Epithelial cell of esophagus (primary cell): ENCODE data around the gene DBH.

ENCODE experiments used
- DNase-seq: peaks from one replicate; pipeline ENCODE4 v3.0.0; 2010; ENCODE audit warnings: low read depth
- H3K4me3 ChIP-seq: 2 replicates; pipeline ENCODE4 v1.5.1; 2011; ENCODE audit warnings: mild to moderate bottlenecking, low read length, control low read depth
- CTCF ChIP-seq: IDR thresholded peaks from 2 replicates; pipeline ENCODE4 v1.5.1; 2011; ENCODE audit warnings: low read depth, mild to moderate bottlenecking, low read length, control low read depth, inconsistent platforms; ENCODE audit not compliant: insufficient read depth; ENCODE audit errors: missing control alignments

The DBH gene

DNA sequence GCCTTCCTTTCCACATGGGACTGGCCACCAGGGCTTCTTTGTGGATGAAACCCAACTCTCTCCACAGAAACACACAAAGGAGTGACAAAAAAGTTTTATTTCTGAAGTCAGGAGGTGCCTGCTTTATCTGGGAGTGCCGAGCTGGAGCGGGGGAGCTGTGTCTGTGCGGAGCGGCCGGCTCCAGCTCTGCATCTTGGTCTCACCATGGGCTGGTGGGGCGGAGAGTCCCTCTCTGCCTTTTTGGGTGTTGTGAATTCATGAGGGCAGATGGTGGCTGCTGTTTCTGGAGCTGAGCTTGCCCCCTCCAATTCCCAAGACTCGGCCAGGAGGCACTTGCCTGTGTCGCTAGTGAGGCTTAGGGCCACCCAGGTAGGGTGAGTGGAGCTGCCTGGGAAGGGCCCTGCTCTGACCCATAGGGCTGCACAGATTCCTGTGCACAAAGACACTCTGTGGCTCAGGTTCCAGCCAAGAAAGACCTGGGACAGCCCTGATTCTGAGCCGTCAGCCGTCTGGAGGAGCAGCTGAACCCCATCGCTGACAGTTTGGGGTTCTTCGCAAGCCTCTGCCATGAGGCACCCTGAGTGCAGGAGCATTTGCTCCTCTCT lies 1.4 kb downstream of the DBH start:
- no peak overlapping the region for H3K4me3 ChIP-seq
- no peak for DNase-seq

GRCh38 chr9:133638076-133638475 lies 1.9 kb downstream of the DBH start:
- TF ChIP-seq CTCF = no peak
- H3K4me3 ChIP-seq = no peak overlapping the region
- no peak for DNase-seq

More for the DNA sequence above, 1.4 kb downstream of the DBH start:
- TF ChIP-seq CTCF = no peak

GRCh38 chr9:133638711-133639110 lies 2.5 kb downstream of the DBH start:
- no peak for DNase-seq
- no peak overlapping the region for H3K4me3 ChIP-seq

DNA sequence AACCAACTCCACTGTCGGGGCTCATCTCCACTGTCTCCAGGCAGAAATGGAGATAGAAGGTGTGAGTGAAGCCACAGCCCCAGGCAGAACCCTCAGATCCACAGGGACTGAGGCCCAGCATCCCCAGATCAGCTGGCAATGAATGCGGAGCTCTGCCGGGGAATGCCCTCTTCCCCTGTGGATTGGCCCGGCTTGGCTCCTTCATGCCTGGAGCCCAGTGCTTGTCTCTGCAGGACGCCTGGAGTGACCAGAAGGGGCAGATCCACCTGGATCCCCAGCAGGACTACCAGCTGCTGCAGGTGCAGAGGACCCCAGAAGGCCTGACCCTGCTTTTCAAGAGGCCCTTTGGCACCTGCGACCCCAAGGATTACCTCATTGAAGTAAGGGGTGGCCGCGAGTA lies 3.5 kb downstream of the DBH start:
- no peak overlapping the region for H3K4me3 ChIP-seq
- TF ChIP-seq CTCF = no peak
- no peak for DNase-seq

More at GRCh38 chr9:133638711-133639110, 2.5 kb downstream of the DBH start:
- TF ChIP-seq CTCF = no peak

GRCh38 chr9:133640160-133640559 lies 4.0 kb downstream of the DBH start:
- no peak for TF ChIP-seq CTCF
- H3K4me3 ChIP-seq = no peak overlapping the region
- no peak for DNase-seq

DNA sequence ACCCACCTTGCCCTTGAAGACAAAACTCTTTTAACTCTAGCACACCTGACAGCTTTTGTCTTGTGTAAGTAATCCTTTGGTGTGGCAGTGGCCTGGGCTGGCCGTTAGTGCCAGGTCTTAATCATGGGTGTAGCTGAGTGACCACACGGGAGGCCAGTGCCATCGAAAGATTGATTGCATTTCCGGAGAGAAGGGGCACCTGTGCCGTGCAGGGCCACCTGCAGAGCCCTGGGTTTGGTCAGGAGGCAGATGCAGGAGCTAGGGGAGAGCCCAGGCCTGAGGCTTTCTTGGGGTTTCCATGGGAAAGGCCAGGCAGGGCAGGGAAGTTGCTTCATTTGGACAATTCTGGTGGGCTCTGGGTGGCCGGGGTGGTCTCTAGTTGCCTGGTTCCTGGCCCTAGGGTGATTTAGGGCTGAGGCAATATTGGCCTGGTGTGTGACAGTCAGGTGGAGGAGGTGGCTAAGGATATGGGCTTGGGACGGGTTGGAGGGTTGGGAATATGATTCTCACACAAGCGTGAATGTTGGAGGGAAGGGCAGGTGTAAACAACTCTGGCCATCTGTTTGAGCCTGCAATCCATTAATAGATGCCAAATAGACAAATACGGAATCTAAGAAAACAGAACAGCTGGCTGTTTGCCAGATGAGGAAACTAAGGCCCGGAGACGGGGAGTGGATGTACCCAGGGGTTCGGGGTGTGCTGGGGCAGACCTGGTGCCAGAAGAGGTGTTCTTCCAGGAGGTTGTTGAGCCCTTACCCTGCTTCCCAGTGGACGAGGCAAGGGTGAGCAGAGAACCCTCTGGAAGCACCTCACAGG lies 4.6 kb downstream of the DBH start:
- TF ChIP-seq CTCF = no peak
- H3K4me3 ChIP-seq = no peak overlapping the region

GRCh38 chr9:133641396-133641655 lies 5.2 kb downstream of the DBH start:
- no peak overlapping the region for H3K4me3 ChIP-seq
- no peak for TF ChIP-seq CTCF
- no peak for DNase-seq

More for the DNA sequence above, 4.6 kb downstream of the DBH start:
- DNase-seq = no peak
